ENCODE measurements around the gene NOTCH2. TPM values are rescaled to one million over a fixed set of nuclear protein-coding genes. Genes with fewer than 3 reads are reported as not detected.

Gene NOTCH2
- total and polyA plus RNA-seq, 3 donors from 2014 or later: 77.8 to 256 (median 173) TPM

GRCh38 chr1:119888476-119888875 is 181.0 kb downstream of the NOTCH2 start:
- Histone ChIP-seq H3K27me3 (no peaks in the 10 kb centered on the region), H3K4me3 (no peak overlapping the region), H3K9me3 (no peaks in the 10 kb centered on the region), H3K36me3 (ENCODE audit: low read depth, missing control alignments) (no peaks in the 10 kb centered on the region), H3K4me1 (no peaks in the 10 kb centered on the region), H3K27ac (no peak overlapping the region)
- intact Hi-C loops (cut with DNase I; ENCODE audit: low total_unique reads): no loop called here
- no peak for TF ChIP-seq CTCF (IDR thresholded peaks at IDR 0.05)
- no peak for TF ChIP-seq POLR2A (IDR thresholded peaks at IDR 0.05)
- DNase-seq: no peak

GRCh38 chr1:119887427-119887826 is 182.0 kb downstream of the NOTCH2 start:
- H3K36me3 ChIP-seq (ENCODE audit: low read depth, missing control alignments): no peaks in the 10 kb centered on the region
- DNase-seq: no peak
- no peaks in the 10 kb centered on the region for H3K27me3 ChIP-seq
- no peak overlapping the region for H3K4me3 ChIP-seq
- no peaks in the 10 kb centered on the region for H3K4me1 ChIP-seq
- intact Hi-C loops (cut with DNase I; ENCODE audit: low total_unique reads): no loop called here
- H3K9me3 ChIP-seq: no peaks in the 10 kb centered on the region
- no peak overlapping the region for H3K27ac ChIP-seq
- no peak for TF ChIP-seq POLR2A (IDR thresholded peaks at IDR 0.05)
- TF ChIP-seq CTCF (IDR thresholded peaks at IDR 0.05): no peak

GRCh38 chr1:119885903-119886783 is 183.3 kb downstream of the NOTCH2 start:
- Histone ChIP-seq H3K9me3 (no peaks in the 10 kb centered on the region), H3K27me3 (no peaks in the 10 kb centered on the region), H3K27ac (no peak overlapping the region), H3K4me3 (no peak overlapping the region), H3K36me3 (ENCODE audit: low read depth, missing control alignments) (no peaks in the 10 kb centered on the region), H3K4me1 (no peaks in the 10 kb centered on the region)
- TF ChIP-seq POLR2A (IDR thresholded peaks at IDR 0.05) (no peak), CTCF (IDR thresholded peaks at IDR 0.05) (peak in 2 of 3 experiments; percentile 48 to 64)
- DNase-seq: peak; percentile 65
- 52 to 63% methylated on average over 11 of the region's 11 CpGs for WGBS, 2 donors
- intact Hi-C loops (cut with DNase I; ENCODE audit: low total_unique reads): no loop called here

GRCh38 chr1:119884711-119885110 is 184.8 kb downstream of the NOTCH2 start:
- no peak for DNase-seq
- no peaks in the 10 kb centered on the region for H3K4me1 ChIP-seq
- H3K9me3 ChIP-seq: no peaks in the 10 kb centered on the region
- H3K27ac ChIP-seq: no peak overlapping the region
- no peaks in the 10 kb centered on the region for H3K36me3 ChIP-seq (ENCODE audit: low read depth, missing control alignments)
- intact Hi-C loops (cut with DNase I; ENCODE audit: low total_unique reads): no loop called here
- 52 to 53% methylated on average over 2 of the region's 2 CpGs for WGBS, 2 donors
- H3K27me3 ChIP-seq: no peaks in the 10 kb centered on the region
- no peak overlapping the region for H3K4me3 ChIP-seq
- no peak for TF ChIP-seq CTCF (IDR thresholded peaks at IDR 0.05)
- TF ChIP-seq POLR2A (IDR thresholded peaks at IDR 0.05): no peak

- intact Hi-C loops (cut with DNase I; ENCODE audit: low total_unique reads): no loop called here
- Histone ChIP-seq H3K27ac (no peak overlapping the region), H3K4me1 (no peaks in the 10 kb centered on the region), H3K36me3 (ENCODE audit: low read depth, missing control alignments) (no peaks in the 10 kb centered on the region), H3K27me3 (no peaks in the 10 kb centered on the region), H3K9me3 (no peaks in the 10 kb centered on the region), H3K4me3 (no peak overlapping the region)
- DNase-seq: no peak
- TF ChIP-seq POLR2A (IDR thresholded peaks at IDR 0.05) (no peak), CTCF (IDR thresholded peaks at IDR 0.05) (no peak)
- WGBS, 2 donors: 97 to 99% methylated on average over 3 of the region's 3 CpGs
These were observed 185.6 kb downstream of the NOTCH2 start for GRCh38 chr1:119883826-119884225.
